NCI-H82 treated with DMSO at 0.1 percent for 48 hours (cell line): Measurements from ENCODE around the gene MLLT10.
A peak's percentile ranks its signal among the peaks of the same experiment; 100 is the strongest.

ENCODE experiments used
- DNase-seq: peaks from one replicate; lab custom pipeline; 2025; ENCODE audit not compliant: unreplicated experiment; lab: John Stamatoyannopoulos, UW

The MLLT10 gene

DNA sequence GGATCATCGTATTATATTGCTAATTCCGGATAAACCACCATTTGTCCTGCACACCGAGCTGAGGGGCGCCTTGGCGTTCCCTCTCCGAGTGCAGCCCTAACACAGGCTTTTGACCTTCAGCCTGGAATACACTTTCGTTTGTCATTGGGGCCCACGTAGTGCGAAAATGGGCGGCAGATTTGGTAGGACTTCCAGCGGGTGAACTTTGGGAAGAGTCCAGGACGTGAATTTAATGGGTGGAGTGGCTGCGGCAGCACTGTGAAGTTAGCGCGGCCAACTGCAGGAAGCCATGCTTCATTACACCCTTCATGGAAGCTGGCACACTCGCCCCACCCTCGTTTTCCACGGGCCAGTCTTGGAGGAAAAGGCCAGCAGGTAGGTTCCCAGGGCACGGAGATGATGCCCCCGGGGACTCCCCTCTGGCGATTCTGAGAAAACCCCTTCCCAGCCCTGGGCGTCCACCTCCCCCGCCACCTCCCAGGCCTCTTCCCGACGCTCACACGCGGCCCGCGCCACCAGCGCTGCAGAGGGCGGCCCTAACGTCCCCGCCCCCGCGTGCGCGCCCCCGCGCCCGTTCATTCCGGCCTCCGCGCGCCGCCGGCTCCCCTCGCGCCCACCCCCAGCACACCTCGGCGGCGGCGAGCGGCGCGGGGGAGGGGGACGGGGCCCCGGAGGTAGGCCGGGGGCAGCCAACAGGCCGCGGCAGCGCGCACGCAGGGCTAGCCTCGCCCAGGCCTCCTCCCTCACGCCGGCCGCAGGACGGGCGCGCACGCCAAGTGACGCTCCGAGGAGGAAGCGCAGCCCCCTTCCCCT is at the start of gene MLLT10:
TSS of gene MLLT10 (plus strand) at position 766 of the 813 bp plus-strand sequence. CDS start 413 bp downstream, outside the sequence.
- DNase-seq = peak; percentile 64

DNA sequence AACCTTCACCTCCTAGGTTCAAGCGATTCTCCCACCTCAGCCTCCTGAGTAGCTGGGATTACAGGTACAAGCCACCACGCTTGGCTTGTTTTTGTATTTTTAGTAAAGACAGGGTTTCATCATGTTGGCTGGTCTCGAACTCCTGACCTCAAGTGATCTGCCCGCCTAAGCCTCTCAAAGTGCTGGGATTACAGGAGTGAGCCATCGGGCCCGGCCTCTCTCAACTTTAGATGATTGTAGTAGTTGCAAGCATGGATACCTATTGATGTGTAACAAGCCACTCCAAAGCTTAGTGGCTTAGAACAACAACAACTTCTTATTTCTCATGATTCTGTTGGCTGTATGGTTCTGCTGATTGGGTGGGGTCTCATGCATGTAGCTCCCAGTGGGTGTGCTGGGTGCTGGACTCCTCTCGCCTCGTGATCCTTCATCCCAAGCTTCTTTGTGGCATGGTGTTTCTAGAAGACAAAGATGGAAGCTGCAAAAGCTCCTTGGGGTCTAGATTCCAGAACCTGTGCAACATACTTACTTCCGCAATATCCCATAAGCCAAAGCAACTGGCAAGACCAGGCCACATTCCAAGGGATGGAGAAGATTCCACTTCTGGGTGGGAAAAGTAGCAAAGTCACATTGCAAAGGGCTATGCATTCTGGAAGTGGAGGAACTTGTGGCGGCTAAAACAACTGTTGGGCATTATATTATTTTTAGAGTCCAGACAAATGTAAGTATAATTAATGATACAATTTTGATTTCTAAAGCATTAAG is 46.4 kb upstream of the MLLT10 start:
- DNase-seq = no peak

DNA sequence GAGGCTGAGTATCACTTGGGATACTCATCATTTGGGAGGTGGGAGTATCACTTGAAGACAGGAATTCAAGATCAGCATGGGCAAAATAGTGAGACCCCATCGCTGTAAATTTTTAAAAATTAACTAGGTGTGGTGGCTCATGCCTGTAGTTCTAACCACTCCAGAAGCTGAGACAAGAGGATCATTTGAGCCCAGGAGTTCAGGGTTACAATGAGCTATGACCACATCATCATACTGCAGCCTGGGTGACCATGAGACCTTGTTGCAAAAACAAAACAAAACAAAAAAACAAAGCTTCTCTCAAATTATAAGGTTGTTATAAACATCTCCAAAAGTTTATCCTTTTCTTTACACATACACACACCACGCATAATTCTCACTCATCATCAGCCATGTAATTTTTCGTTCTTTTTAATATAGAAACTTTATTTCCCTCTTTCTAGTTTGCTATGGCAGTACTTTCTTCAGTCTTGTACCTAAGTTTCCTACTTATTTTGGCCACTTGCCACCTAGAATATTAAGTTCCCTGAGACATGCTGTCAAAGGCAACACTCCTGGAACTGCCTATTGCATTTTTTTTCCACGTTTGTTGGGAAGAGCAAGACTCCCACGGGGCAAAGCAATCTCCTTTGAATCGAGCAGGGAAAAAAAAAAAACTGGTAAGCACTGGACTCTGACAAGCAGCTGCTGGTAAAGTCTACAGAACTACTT is 45.6 kb upstream of the MLLT10 start:
- DNase-seq = no peak

DNA sequence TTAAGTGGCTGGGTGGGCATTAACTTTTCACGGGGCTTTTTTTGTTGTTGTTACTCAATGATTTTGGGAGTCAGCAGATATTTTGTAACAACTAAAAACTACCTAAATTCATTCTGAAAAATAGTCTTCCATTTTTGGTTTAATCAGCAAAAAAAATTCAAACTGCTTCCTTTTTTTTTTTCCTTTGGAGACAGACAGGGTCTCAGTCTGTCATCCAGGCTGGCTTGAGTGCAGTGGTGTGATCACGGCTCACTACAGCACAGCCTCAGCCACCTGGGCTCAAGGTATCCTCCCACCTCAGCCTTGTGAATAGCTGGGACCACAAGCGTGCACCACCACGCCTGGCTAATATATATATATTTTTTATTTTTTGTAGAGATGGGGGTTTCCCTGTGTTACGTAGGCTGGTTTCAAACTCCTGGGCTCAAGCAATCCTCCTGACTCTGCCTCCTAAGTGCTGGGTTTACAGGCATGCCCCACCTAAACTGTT is 45.0 kb upstream of the MLLT10 start:
- no peak for DNase-seq

DNA sequence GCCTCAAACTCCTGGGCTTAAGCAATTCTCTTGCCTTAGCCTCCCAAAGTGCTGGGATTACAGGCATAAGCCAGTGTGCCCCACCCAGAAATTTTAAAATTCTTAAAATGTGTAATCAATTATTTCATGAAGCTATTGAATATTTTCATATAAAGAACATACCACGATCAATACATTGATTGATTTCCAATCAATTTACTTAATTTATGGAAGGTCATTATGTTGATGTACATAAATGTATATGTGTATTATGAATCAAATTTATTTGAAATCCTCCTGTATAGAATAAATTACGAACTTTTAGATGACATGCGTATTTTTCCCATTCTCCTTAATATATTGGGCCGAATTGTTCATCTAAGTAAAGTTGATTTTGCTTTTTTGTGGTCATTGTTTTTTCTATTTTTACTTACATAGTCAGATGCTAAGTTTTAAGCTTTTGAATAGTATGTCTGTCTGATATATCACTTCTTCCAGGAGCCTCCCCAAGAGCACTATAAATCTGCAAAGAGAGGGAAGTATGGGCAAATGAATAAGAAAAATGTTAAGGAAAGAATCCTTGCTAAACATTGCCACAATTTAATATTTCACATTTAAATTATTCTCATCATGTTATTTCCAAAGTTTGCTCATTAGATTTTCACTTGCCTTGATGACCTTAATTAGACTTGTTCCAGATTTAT is 43.9 kb upstream of the MLLT10 start:
- DNase-seq = no peak

DNA sequence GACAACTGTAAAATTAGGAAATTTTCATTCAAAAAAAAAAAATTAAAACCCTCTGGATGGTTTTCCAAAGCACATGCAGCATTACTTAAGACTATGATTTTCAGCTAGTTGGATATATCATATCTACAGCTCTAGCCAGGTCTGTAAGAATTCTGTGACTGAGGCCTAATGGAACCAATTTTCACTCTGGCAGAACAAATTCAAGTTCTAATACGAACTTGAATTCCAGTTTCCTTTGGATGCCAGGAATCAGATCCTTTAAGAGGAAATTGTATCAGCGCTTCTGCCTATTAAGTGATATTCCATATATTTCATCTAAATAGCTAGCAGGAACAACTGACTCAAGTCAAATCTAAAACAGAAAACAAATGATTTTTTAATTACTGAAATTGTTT is 43.3 kb upstream of the MLLT10 start:
- no peak for DNase-seq

DNA sequence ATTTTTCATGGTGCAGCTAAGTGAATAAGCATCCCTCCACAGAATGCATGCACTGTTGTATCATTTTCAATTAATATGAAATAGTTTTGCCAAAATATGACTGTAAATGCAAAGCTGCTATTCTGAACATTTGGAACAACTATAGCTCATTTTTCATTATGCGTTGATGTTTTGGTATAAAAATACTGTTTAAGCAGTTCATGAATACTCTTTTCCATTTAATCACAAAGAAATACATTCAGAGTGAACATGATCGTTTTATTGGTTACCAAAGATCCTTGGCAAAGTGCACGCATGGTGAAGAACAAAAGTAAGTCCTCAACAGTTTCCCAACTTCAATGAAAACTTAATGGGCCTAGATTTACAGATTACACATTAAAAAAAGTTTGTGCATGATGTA is 41.6 kb upstream of the MLLT10 start:
- DNase-seq = no peak

DNA sequence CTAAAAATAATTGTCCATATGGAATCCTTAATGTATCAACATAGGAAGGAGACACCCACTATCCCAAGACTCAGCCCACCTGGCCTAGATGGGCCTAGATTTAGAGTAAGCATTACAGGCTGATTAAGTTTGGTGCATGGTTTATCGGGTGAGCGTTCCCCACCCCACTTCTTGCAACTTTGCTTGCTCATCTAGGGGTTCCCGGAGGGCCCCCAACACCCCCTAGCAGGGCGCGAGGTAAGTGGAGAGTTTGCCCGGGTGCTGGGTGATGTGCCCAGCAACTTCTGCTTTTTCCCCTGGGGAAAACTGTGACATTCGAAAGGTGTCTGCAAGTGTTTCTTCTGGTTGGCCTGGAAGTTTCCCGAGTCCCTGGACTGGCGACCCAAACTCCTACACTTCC is 40.2 kb upstream of the MLLT10 start:
- DNase-seq = no peak

DNA sequence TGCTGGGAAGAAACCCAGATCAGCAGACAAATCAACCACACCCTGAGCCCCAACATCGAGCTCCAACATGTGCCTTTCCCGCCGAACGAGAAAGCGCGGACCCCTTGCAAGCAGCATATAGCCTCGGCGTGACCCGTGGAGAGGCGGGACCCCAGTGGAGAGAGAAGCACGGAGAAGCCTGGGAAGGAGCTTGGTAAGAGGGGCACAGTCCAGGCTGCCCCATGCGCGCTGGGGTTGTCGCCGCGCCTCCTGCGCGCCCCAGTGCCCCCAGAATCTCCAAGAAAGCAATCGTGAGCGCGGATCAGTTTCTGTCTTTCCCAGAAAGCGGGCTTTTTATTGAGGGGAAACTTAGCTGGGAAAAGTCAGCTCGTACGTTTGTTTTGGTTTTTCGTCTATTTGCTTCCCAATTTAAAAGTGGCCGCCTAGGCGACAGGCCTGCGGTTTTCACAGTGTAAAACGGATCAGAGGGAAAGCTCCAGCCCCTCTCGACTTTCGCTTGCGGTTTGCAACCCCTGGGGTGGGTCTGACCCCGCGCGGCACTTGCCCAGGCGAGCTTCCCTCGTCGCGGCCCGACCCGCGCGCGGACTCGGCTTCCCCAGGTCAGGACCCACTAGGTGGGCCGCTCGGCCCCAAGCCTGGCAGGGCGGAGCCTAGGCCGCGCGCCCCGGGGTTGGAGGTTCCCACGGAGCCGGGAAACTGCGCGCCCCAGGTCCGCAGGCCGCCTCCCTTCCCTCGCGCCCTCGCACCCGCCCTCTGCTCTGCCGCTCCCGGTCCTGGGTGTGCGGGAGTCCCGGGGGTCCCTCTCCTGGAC is 39.6 kb upstream of the MLLT10 start:
- DNase-seq = no peak

DNA sequence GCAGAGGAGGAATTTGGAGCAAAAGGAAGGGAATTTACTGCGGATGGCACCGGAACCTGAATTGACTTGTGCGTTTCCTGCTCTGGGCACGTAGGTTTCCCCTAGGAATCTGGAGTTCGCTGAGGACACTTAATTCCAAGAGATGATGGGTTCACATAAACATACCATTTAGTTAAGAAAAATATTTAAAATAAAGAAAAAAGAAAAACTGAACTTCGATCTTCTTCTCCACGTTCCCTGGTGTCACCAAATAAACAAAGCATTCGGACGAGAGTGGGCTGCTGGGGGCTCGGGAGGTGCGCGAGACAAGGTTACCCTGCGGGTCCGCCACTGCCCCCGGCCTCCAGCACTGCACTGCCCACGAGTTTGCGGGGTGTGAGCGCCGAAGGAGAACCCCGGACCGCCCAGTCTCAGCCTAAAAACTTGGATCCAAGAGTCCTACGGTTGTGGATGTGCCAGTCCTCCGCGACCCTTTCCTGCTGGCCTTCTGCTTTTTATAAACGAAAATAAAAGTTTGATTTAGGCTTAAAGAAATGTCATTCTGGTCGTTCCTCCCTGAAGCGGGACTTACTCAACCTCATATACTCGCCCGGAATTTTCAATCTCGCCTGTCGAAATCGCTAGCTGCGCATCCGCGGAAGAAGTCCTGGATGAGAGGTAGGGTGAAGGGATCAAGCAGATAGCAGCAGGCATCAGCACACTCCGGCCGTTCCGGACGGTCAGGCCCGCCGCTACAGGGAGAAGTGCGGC is 38.9 kb upstream of the MLLT10 start:
- DNase-seq = no peak

DNA sequence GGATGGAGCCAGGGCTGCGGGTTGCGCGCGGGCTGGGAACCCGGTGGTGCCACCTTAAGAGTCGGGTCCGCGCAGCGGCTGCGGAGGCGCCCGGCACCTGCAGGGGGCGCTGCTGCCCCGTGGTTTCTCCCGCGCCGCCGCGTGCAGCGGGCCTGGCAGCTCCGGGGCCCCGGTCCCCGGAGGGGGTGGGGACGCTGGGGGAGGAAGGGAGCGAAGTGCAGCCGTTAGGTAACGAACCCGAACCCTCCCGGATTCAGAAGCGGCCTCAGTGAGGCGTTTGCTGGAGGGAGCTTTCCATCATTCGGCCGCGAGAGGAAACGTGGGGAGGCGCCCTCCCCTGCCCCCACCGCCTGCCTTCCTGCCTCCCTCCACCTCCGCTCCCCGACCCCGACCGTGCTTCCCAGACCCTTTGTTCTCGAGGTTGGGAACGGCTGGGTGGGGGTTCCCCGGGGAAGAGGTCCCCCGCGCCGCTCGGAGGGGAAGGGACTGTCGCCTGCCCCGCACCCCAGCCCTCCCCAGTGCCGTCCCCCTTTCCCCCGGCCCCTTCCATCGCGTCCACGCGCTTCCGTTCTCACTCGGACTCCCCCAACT is 38.2 kb upstream of the MLLT10 start:
- peak; percentile 51 for DNase-seq

DNA sequence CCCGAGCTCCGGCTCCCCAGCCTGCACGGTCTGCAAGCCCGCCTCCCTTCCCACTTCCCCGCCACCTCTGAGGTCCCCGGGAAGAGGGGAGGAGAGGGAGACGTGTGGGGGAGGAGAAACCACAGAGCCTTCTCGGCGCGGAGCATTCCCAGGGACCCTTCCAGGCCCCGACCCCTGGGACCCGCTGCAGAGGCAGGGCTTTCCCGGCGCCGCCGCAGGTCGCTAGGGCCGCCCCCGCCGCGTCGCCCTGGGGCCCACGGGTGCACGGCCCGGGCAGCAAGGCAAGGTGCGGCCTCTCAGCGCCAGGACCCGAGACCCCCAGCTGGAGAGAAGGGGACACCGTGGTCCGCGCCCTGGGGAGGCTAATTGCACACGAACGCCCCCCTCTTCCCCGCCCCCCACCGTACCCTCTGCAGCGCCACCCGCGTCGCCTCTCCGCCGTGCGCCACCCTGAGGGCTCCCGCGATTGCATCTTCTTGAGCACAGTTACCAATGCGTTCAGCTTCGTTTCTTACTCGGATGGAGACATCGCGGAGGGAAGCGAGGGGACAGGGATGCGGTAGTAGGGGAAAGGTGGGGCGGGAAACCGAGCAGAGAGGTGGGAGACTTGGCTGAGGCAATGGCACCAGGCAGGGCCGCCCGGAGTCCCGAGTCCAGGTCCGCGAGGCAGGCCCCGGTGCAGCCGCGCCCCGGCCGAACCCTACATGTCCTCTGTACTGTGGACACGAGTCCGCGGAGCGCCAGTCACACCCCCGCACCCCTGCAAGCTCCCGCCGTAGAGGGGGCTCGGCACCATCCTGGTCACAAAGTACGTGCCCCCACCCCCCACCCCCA is 37.5 kb upstream of the MLLT10 start:
- peak; percentile 43 for DNase-seq

DNA sequence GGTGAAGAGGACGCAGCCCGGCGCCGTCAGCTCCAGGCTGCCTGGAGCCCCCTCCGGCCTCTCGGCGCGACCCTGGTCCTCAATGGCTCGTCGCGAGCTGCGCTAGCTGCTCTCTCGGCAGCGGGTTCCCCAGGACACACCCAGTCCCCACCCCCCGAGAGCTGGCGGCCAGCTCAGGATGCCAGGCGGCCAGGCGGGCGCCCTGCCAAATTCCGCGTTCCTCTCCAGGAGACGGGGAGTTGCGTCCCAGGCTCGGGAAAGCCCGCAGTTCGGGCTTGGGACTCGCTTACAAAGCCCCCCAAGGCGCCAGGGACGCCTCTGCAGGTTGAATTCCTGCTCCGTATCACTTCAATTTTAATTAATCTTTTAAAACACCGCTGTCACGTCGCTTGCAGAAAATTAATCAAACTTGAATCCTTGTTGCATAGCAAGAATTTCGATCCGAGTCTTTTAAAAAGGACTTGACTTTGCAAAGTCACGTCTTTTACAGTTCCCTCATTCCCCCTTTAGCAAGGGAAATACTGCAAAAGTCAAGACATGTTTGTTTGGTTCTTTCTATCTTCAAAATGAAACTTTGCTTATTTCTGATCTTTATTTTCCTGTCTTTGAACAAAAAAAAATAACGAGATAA is 36.7 kb upstream of the MLLT10 start:
- peak; percentile 52 for DNase-seq

DNA sequence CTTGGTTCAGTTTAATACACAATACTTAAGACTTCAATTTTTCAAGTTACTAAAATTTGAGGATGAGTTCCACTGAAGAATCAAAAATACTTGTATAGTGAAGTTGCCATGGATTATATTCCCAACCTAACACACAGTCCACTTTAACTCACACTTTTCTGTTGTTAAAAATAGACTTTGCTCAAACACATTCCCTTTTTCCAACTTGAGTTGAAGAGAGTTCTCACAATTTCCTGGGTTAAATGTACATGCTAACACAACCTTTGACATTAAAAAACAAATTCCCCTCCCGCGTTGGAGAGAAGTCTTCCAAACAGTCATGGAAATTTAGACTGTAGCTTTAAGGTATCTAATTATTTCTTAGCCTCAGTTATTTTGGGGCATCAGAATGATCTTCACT is 35.7 kb upstream of the MLLT10 start:
- DNase-seq = no peak

DNA sequence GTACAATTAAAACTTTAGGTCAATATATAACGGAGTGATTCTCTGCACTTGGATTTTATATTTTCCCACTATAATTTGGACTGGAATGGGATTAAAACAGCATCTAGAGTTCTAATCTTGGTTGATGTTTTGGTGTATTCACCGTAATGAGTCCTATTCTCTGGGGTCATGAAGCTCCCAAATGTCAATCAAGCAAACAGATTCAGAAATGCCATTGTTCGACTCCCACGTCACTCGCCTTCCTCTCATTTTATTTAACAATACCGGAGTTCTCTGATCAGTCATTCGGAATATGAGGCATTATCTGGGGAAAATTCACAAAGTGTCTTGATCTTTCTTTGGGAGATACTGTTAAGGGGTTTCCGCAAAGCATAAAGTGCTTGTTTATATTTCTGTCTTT is 35.0 kb upstream of the MLLT10 start:
- no peak for DNase-seq

DNA sequence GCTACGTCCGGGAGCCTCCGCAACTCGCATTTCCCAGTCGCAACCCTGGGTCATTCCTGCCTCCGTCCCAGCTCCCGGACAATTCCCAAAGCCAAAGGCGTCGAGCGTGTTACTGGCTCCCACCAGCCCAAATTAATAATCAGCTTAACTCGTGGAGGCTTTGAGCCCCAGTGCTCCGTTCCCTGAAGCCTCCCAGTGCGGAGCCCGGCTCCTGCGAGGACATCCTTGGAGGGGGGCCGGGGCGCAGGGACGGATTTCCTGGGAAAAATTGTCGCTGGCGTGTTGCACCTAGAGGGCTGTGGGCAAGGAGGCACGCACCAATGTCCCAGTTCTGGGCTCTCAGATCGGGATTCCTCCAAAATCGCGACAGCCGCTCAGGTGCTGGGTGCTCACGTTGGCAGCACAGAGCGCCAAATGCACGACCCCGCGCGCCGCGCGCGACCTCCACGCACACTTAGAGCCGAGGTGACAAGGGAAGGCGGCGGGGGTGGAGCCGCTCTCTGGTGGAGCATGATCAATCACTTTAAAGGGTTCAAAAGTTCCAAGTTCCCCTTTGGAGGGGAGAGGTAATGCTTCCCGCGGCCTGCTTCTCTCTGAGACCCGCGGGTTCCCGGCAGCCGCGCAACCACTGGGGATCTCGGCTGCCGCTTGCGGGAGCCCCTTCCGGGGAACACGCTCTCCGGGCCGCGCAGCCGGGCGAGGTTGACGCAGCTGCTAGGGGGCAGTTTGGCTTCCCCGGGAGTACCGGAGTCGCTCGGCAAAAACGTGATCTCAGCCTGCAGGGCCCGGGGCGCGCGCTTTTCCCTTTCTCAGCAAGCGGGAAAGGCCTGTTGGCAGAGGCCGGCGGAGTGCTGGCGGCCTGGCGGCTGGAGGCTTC is 34.1 kb upstream of the MLLT10 start:
- no peak for DNase-seq

DNA sequence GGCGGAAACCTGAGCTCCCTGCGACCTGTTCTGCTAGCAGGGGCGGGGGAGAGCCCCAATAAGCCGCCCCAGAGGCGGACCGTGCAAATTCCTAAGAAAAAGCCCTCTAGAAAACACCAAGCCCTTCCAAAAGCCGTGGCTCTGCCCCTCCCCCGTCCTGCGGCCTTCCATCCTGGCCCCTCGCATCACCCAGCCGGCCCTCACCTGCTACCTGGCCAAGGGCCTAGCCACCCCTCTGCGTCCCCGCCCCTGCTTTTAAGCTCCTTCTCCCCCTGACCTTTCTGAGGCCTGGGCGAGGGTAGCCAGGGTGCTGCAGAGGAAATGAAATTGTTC is 33.5 kb upstream of the MLLT10 start:
- no peak for DNase-seq
